ENCODE data around the gene CSHL1.
"Not testable (repeated sequence)": the region's sequence is repeated elsewhere in the genome, so short reads cannot be mapped to it uniquely, and the experiment has no call there.

DNA sequence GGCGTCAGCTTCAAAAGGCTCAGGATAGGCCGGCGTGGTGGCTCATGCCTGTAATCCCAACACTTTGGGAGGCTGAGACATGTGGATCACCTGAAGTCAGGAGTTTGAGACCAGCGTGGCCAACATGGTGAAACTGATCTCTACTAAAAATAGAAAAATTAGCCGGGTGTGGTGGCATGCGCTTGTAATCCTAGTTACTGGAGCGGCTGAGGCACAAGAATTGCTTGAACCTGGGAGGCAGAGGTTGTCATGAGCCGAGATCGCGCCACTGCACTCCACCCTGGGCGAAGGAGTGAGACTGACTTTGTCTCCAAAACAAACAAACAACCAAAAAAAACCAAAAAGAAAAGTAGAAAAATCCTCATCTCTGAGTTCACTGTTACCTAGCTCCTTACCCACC is 25.9 kb downstream of the CSHL1 start:
- TF ChIP-seq, protein P1, sequence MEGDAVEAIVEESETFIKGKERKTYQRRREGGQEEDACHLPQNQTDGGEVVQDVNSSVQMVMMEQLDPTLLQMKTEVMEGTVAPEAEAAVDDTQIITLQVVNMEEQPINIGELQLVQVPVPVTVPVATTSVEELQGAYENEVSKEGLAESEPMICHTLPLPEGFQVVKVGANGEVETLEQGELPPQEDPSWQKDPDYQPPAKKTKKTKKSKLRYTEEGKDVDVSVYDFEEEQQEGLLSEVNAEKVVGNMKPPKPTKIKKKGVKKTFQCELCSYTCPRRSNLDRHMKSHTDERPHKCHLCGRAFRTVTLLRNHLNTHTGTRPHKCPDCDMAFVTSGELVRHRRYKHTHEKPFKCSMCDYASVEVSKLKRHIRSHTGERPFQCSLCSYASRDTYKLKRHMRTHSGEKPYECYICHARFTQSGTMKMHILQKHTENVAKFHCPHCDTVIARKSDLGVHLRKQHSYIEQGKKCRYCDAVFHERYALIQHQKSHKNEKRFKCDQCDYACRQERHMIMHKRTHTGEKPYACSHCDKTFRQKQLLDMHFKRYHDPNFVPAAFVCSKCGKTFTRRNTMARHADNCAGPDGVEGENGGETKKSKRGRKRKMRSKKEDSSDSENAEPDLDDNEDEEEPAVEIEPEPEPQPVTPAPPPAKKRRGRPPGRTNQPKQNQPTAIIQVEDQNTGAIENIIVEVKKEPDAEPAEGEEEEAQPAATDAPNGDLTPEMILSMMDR (IDR thresholded peaks at IDR 0.05) = not testable (repeated sequence)
- not testable (repeated sequence) for TF ChIP-seq POLR2A (IDR thresholded peaks at IDR 0.05); POLR2AphosphoS5 (IDR thresholded peaks at IDR 0.05; ENCODE audit: insufficient read depth in 1 of 2, low read depth in 1 of 2)
